ENCODE measurements around the gene HMGCR.
A peak's percentile ranks its signal among the peaks of the same experiment; 100 is the strongest.

- TF ChIP-seq POLR2A (IDR thresholded peaks at IDR 0.05; ENCODE audit: low read depth, low read length) (peak; percentile 98), POU2F2 (IDR thresholded peaks at IDR 0.05; ENCODE audit: low read depth, low read length) (peak; percentile 85), TAF1 (IDR thresholded peaks at IDR 0.05; ENCODE audit: low read depth, low read length) (peak; percentile 68), POLR2AphosphoS5 (IDR thresholded peaks at IDR 0.05; ENCODE audit: low read depth, low read length) (peak; percentile 92), SPI1 (IDR thresholded peaks at IDR 0.05; ENCODE audit: low read depth, low read length) (no peak)
Observed at GRCh38 chr5:75336615-75337336, at the start of gene HMGCR.

Data from GM12891 (cell line).